NCI-H2081 treated with DMSO at 0.1 percent for 48 hours (cell line): Measurements from ENCODE around the gene DCP1A.
"Not testable (repeated sequence)": the region's sequence is repeated elsewhere in the genome, so short reads cannot be mapped to it uniquely, and the experiment has no call there.

Source experiments
- DNase-seq: peaks from one replicate; lab custom pipeline; 2025; lab: John Stamatoyannopoulos, UW

Gene DCP1A

GRCh38 chr3:53347261-53348064 is at the start of gene DCP1A:
Gene DCP1A, minus strand, starts transcription at chr3:53347543. Its CDS starts 26 bp downstream, at chr3:53347517.
- DNase-seq, result no peak

- no peak for DNase-seq
Measured at GRCh38 chr3:53384465-53385423, 37.4 kb upstream of the DCP1A start.

GRCh38 chr3:53382106-53382505 is 34.8 kb upstream of the DCP1A start:
- DNase-seq, result no peak

GRCh38 chr3:53380306-53380705 is 33.0 kb upstream of the DCP1A start:
- no peak for DNase-seq

- DNase-seq, result no peak
Measured at GRCh38 chr3:53379898-53380297, 32.6 kb upstream of the DCP1A start.

- DNase-seq, result no peak
Measured at GRCh38 chr3:53377794-53378193, 30.5 kb upstream of the DCP1A start.

- no peak for DNase-seq
Measured at GRCh38 chr3:53376679-53377078, 29.3 kb upstream of the DCP1A start.

- DNase-seq, result no peak
Measured at GRCh38 chr3:53375019-53375418, 27.7 kb upstream of the DCP1A start.

GRCh38 chr3:53370719-53371118 is 23.4 kb upstream of the DCP1A start:
- not testable (repeated sequence) for DNase-seq

- no peak for DNase-seq
Measured at GRCh38 chr3:53361852-53362251, 14.5 kb upstream of the DCP1A start.

GRCh38 chr3:53357458-53357857 is 10.1 kb upstream of the DCP1A start:
- DNase-seq, result no peak

- DNase-seq, result no peak
Measured at GRCh38 chr3:53354945-53355498, 7.7 kb upstream of the DCP1A start.

GRCh38 chr3:53353202-53353601 is 5.9 kb upstream of the DCP1A start:
- DNase-seq, result no peak

- DNase-seq, result no peak
Measured at GRCh38 chr3:53350652-53351051, 3.3 kb upstream of the DCP1A start.

- not testable (repeated sequence) for DNase-seq
Measured at GRCh38 chr3:53348118-53348517, 775 bp upstream of the DCP1A start.

- DNase-seq, result no peak
Measured at GRCh38 chr3:53346922-53347260, 452 bp downstream of the DCP1A start.

GRCh38 chr3:53346514-53346913 is 829 bp downstream of the DCP1A start:
- no peak for DNase-seq

GRCh38 chr3:53342353-53342752 is 5.0 kb downstream of the DCP1A start:
- DNase-seq, result no peak

GRCh38 chr3:53337167-53337940 is 10.0 kb downstream of the DCP1A start:
- DNase-seq, result no peak

GRCh38 chr3:53334742-53335141 is 12.6 kb downstream of the DCP1A start:
- DNase-seq, result no peak

GRCh38 chr3:53331871-53332270 is 15.5 kb downstream of the DCP1A start:
- no peak for DNase-seq

- DNase-seq, result no peak
Measured at GRCh38 chr3:53329897-53330296, 17.4 kb downstream of the DCP1A start.
